Astrocyte (in vitro differentiated cells and primary cell): ENCODE results near the gene CFI. TPM values are rescaled to one million over a fixed set of nuclear protein-coding genes. Genes with fewer than 3 reads are reported as not detected.

Source experiments
- DNase-seq: peaks from one replicate; pipeline ENCODE4 v3.0.0-alpha.2; 2010; ENCODE audit warnings: low read depth
- FAIRE-seq: peaks from 2 replicates; lab custom pipeline; 2011; peaks lifted over from hg19 to GRCh38; lab: Jason Lieb, UNC
- H2AFZ ChIP-seq: 2 replicates; pipeline ENCODE4 v1.6.0; 2012; ENCODE audit warnings: low read depth, low read length, inconsistent platforms
- H3K27ac ChIP-seq: 2 replicates; pipeline ENCODE4 v1.5.1; 2011; ENCODE audit warnings: low read depth, low read length, inconsistent platforms
- H3K27me3 ChIP-seq: 2 replicates; pipeline ENCODE4 v1.6.0; 2011; ENCODE audit warnings: low read length, inconsistent platforms; ENCODE audit not compliant: insufficient read depth
- H3K36me3 ChIP-seq: 2 replicates; pipeline ENCODE4 v1.5.1; 2011; ENCODE audit warnings: low read length, inconsistent platforms; ENCODE audit not compliant: insufficient read depth
- H3K4me1 ChIP-seq: 2 replicates; pipeline ENCODE4 v1.5.1; 2011; ENCODE audit warnings: low read length, inconsistent platforms; ENCODE audit not compliant: insufficient read depth
- H3K4me2 ChIP-seq: 2 replicates; pipeline ENCODE4 v1.6.0; 2012; ENCODE audit warnings: low read length, inconsistent platforms
- H3K4me3 ChIP-seq: 2 replicates; pipeline ENCODE4 v1.5.1; 2011; ENCODE audit warnings: low read depth, mild to moderate bottlenecking, low read length, inconsistent platforms; ENCODE audit not compliant: insufficient read depth
- H3K79me2 ChIP-seq: 2 replicates; pipeline ENCODE4 v1.6.0; 2012; ENCODE audit warnings: mild to moderate bottlenecking, low read length, inconsistent platforms; ENCODE audit not compliant: insufficient read depth
- H3K9ac ChIP-seq: 2 replicates; pipeline ENCODE4 v1.6.0; 2012; ENCODE audit warnings: mild to moderate bottlenecking, low read length, inconsistent platforms
- H3K9me3 ChIP-seq: 2 replicates; pipeline ENCODE4 v1.5.1; 2012; ENCODE audit warnings: low read depth, mild to moderate bottlenecking, low read length, inconsistent platforms; ENCODE audit not compliant: insufficient read depth
- H4K20me1 ChIP-seq: 2 replicates; pipeline ENCODE4 v1.6.0; 2012; ENCODE audit warnings: low read length, inconsistent platforms; ENCODE audit not compliant: insufficient read depth
- H3K27ac Mint-ChIP-seq: one replicate; pipeline ENCODE4 v1.8.0; 2021; ENCODE audit warnings: mild to moderate bottlenecking, mixed read lengths; ENCODE audit not compliant: unreplicated experiment
- H3K27me3 Mint-ChIP-seq: one replicate; pipeline ENCODE4 v1.8.0; 2021; ENCODE audit warnings: low read depth, mixed read lengths; ENCODE audit not compliant: unreplicated experiment
- H3K36me3 Mint-ChIP-seq: one replicate; pipeline ENCODE4 v1.8.0; 2021; ENCODE audit warnings: low read depth, mixed read lengths; ENCODE audit not compliant: unreplicated experiment
- H3K4me1 Mint-ChIP-seq: one replicate; pipeline ENCODE4 v1.8.0; 2021; ENCODE audit warnings: low read depth, mixed read lengths; ENCODE audit not compliant: unreplicated experiment
- H3K4me3 Mint-ChIP-seq: one replicate; pipeline ENCODE4 v1.8.0; 2021; ENCODE audit warnings: mild to moderate bottlenecking, moderate library complexity, mixed read lengths; ENCODE audit not compliant: unreplicated experiment
- H3K9me3 Mint-ChIP-seq: one replicate; pipeline ENCODE4 v1.8.0; 2021; ENCODE audit warnings: mild to moderate bottlenecking, mixed read lengths; ENCODE audit not compliant: unreplicated experiment
- EZH2 ChIP-seq: IDR thresholded peaks from 2 replicates; pipeline ENCODE4 v1.6.1; 2012; ENCODE audit warnings: mild to moderate bottlenecking, low read length, inconsistent platforms; ENCODE audit not compliant: insufficient read depth
- total RNA-seq: library from RNA; stranded (reverse); gene quantifications from 2 replicates; pipeline ENCODE4 v1.2.1, GENCODE V29; 2021
- TF ChIP-seq, protein P1 (sequence below): IDR thresholded peaks from 2 replicates; pipeline ENCODE4 v1.5.1; 2011; ENCODE audit warnings: low read depth, mild to moderate bottlenecking, inconsistent platforms, low read length, moderate library complexity; ENCODE audit not compliant: insufficient read depth

The CFI gene
- total RNA-seq, 1 donor from 2014 or later: not detected

DNA sequence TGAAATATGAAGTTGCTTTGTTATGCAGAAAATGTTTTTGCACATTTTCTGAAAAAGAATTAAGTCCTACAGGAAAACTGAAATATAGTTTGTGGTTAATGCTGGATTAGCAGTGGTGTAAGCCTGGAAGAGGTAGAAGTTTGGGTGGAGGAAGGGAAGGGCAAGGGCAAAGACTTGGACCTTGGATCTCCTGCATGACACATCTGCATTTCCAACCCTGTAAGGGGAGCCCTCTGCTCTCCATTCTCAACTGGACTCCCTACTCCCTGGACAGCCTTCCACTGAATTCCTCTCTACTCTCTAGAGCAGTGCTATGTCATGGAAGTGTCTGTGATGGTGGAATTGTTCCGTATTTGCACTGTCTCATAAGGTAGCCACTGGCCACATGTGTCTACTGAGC, 103.1 kb downstream of the CFI start:
- H3K4me3 Mint-ChIP-seq: no peak overlapping the region
- Histone ChIP-seq H3K9ac (no peak overlapping the region), H3K4me2 (no peak overlapping the region), H3K27me3 (no peaks in the 10 kb centered on the region), H4K20me1 (no peaks in the 10 kb centered on the region), H3K79me2 (peaks cover 28% of the 10 kb centered on the region), H3K36me3 (peaks cover 3% of the 10 kb centered on the region), H3K9me3 (no peaks in the 10 kb centered on the region), H3K27ac (no peak overlapping the region), H2AFZ (no peak overlapping the region), H3K4me1 (no peaks in the 10 kb centered on the region), H3K4me3 (no peak overlapping the region)
- no peaks in the 10 kb centered on the region for H3K27me3 Mint-ChIP-seq
- FAIRE-seq (no peak), DNase-seq (no peak)
- no peak for TF ChIP-seq EZH2
- TF ChIP-seq, protein P1, sequence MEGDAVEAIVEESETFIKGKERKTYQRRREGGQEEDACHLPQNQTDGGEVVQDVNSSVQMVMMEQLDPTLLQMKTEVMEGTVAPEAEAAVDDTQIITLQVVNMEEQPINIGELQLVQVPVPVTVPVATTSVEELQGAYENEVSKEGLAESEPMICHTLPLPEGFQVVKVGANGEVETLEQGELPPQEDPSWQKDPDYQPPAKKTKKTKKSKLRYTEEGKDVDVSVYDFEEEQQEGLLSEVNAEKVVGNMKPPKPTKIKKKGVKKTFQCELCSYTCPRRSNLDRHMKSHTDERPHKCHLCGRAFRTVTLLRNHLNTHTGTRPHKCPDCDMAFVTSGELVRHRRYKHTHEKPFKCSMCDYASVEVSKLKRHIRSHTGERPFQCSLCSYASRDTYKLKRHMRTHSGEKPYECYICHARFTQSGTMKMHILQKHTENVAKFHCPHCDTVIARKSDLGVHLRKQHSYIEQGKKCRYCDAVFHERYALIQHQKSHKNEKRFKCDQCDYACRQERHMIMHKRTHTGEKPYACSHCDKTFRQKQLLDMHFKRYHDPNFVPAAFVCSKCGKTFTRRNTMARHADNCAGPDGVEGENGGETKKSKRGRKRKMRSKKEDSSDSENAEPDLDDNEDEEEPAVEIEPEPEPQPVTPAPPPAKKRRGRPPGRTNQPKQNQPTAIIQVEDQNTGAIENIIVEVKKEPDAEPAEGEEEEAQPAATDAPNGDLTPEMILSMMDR: no peak
- no peak overlapping the region for H3K27ac Mint-ChIP-seq
- H3K36me3 Mint-ChIP-seq: peaks cover 4% of the 10 kb centered on the region
- H3K9me3 Mint-ChIP-seq: no peaks in the 10 kb centered on the region
- H3K4me1 Mint-ChIP-seq: peaks cover 6% of the 10 kb centered on the region

DNA sequence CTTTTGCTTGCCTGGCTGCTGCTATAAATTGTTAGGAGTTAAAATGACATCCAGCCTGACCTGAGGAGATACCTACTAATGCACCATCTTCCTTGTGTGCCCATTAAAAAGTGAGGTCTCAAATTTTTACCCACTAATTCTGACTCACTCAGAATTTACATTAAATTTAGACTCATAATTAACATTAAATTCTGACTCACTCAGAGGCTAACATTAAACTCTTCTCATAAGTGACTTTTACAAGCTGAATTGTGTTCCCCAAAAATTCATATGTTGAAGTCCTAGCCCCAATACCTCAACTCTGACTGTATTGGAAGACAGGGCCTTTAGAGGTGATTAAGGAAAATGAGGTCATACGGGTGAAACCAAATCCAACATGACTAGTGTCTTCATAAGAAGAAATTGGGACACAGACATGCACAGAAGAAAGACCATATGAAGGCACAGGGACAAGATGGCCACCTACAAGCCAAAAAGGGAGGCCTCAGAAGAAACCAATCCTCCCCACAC, 110.3 kb downstream of the CFI start:
- Histone ChIP-seq H3K9ac (no peak overlapping the region), H3K79me2 (no peaks in the 10 kb centered on the region), H3K4me3 (no peak overlapping the region), H4K20me1 (no peaks in the 10 kb centered on the region), H3K36me3 (peaks cover 25% of the 10 kb centered on the region), H3K27ac (no peak overlapping the region), H3K9me3 (no peaks in the 10 kb centered on the region), H3K4me1 (no peaks in the 10 kb centered on the region), H2AFZ (no peak overlapping the region), H3K4me2 (no peak overlapping the region), H3K27me3 (no peaks in the 10 kb centered on the region)
- DNase-seq: no peak
- Mint-ChIP-seq H3K4me1 (no peaks in the 10 kb centered on the region), H3K36me3 (peaks cover 15% of the 10 kb centered on the region), H3K27ac (no peak overlapping the region), H3K9me3 (no peaks in the 10 kb centered on the region), H3K4me3 (no peak overlapping the region), H3K27me3 (no peaks in the 10 kb centered on the region)
- no peak for TF ChIP-seq EZH2
- TF ChIP-seq, protein P1: no peak
- no peak for FAIRE-seq

Other genes with a start within 250 kb of the CFI start
- 11.2 and 12.6 TPM in 2 replicates for gene MCUB, start 241.8 kb downstream of the CFI start, total RNA-seq
- gene CASP6, start 98.6 kb downstream of the CFI start, total RNA-seq: 20.6 and 25.2 TPM in 2 replicates
- gene PLA2G12A, start 71.9 kb downstream of the CFI start, total RNA-seq: 17.8 and 22.5 TPM in 2 replicates
- 20.5 and 26.5 TPM in 2 replicates for gene GAR1, start 13.8 kb upstream of the CFI start, total RNA-seq
- 0.25 TPM in 1 of 2 replicates, not detected in the other for gene RRH, start 26.0 kb upstream of the CFI start, total RNA-seq
- gene LRIT3, start 46.1 kb upstream of the CFI start, total RNA-seq: 0.11 TPM in 1 of 2 replicates, not detected in the other
- 22.9 and 25.1 TPM in 2 replicates for gene EGF, start 110.9 kb upstream of the CFI start, total RNA-seq